Prostate gland (tissue), 2 donors: ENCODE results near the gene NOL9.

ENCODE experiments used
- POLR2A ChIP-seq: fragments of 450-650 bp; IDR thresholded peaks from one replicate; pipeline ENCODE4 v1.6.1; 2016; ENCODE audit warnings: antibody characterized with exemption, mild to moderate bottlenecking
- POLR2AphosphoS5 ChIP-seq: sonication (generic); formaldehyde crosslinking; IDR thresholded peaks from one replicate; pipeline ENCODE4 v1.6.1; 2017; ENCODE audit warnings: antibody characterized with exemption
- TF ChIP-seq, protein P1 (sequence below), 4 experiments: fragments of 200-600 bp in 2 of 4; fragments of 450-650 bp in 2 of 4; sonication (generic) in 2 of 4; IDR thresholded peaks; 1 replicate in 3 of 4; 2 replicates in 1 of 4; pipeline ENCODE4 v1.5.1; 2016 to 2019; ENCODE audit warnings: antibody characterized with exemption in 4 of 4, mild to moderate bottlenecking in 2 of 4, moderate library complexity in 2 of 4

DNA sequence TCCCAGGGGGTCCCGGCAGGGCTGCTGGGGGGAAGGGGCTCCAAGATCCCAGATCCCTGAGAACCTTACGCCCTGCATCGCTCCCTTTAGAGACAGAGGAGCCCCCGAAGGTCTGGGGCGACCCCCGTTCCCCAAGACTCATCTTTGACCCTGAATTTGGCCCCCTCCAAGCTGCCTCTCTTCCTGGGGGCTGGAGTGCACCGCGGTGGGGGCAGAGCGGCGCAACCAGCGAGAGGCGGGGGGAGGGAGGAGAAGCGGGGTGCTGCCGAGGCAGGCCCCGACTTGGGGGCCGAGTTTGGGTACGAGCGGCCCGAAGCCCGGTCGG, 57.5 kb downstream of the NOL9 start:
- TF ChIP-seq, protein P1, sequence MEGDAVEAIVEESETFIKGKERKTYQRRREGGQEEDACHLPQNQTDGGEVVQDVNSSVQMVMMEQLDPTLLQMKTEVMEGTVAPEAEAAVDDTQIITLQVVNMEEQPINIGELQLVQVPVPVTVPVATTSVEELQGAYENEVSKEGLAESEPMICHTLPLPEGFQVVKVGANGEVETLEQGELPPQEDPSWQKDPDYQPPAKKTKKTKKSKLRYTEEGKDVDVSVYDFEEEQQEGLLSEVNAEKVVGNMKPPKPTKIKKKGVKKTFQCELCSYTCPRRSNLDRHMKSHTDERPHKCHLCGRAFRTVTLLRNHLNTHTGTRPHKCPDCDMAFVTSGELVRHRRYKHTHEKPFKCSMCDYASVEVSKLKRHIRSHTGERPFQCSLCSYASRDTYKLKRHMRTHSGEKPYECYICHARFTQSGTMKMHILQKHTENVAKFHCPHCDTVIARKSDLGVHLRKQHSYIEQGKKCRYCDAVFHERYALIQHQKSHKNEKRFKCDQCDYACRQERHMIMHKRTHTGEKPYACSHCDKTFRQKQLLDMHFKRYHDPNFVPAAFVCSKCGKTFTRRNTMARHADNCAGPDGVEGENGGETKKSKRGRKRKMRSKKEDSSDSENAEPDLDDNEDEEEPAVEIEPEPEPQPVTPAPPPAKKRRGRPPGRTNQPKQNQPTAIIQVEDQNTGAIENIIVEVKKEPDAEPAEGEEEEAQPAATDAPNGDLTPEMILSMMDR (IDR thresholded peaks at IDR 0.05) = no peak
- no peak for TF ChIP-seq POLR2A
- TF ChIP-seq POLR2AphosphoS5 = no peak
